Cardiac muscle cell (in vitro differentiated cells and primary cell): ENCODE data around the gene SDF4. TPM values are rescaled to one million over a fixed set of nuclear protein-coding genes. Genes with fewer than 3 reads are reported as not detected.

ENCODE experiments used
- DNase-seq, 2 donors: peaks; one replicate each; pipeline versions ENCODE4 v3.0.0 to v3.0.0-alpha.2; 2010 to 2017; ENCODE audit warnings: low read depth in 1 of 2, low spot score in 1 of 2
- H3K27ac ChIP-seq: fragments of 200-600 bp; sonication (generic); 2 replicates; pipeline ENCODE4 v1.5.1; 2016
- H3K27me3 ChIP-seq: fragments of 200-600 bp; sonication (generic); 2 replicates; pipeline ENCODE4 v1.6.0; 2016; ENCODE audit warnings: control low read depth
- H3K36me3 ChIP-seq: fragments of 200-600 bp; sonication (generic); 2 replicates; pipeline ENCODE4 v1.5.1; 2016; ENCODE audit warnings: control low read depth
- H3K4me1 ChIP-seq: fragments of 200-600 bp; sonication (generic); 2 replicates; pipeline ENCODE4 v1.8.1; 2017; ENCODE audit warnings: low read depth, mild to moderate bottlenecking, mixed run types
- H3K4me3 ChIP-seq: fragments of 200-600 bp; sonication (generic); 2 replicates; pipeline ENCODE4 v1.5.1; 2016; ENCODE audit warnings: mild to moderate bottlenecking
- H3K9me3 ChIP-seq: fragments of 200-600 bp; sonication (generic); 2 replicates; pipeline ENCODE4 v1.5.1; 2017; ENCODE audit warnings: low read depth, mild to moderate bottlenecking, control low read depth
- polyA plus RNA-seq: library from polyadenylated mRNA; unstranded; fragments of >200 nt; fragmentation: Nextera tagmentation; extraction: Ambion mirVana; gene quantifications from 2 replicates; pipeline ENCODE4 v1.2.1, GENCODE V29; 2016
- total RNA-seq: library from RNA; depleted of rRNA; stranded (reverse); fragments of >200 nt; gene quantifications from 2 replicates; pipeline ENCODE4 v1.2.3, GENCODE V29; 2016
- TF ChIP-seq, protein P1 (sequence below): IDR thresholded peaks from 2 replicates; pipeline ENCODE4 v1.5.1; 2012; ENCODE audit warnings: low read depth, mild to moderate bottlenecking, low read length

Gene SDF4
- total and polyA plus RNA-seq, 2 experiments from 2014 or later = 148 to 180 TPM

DNA sequence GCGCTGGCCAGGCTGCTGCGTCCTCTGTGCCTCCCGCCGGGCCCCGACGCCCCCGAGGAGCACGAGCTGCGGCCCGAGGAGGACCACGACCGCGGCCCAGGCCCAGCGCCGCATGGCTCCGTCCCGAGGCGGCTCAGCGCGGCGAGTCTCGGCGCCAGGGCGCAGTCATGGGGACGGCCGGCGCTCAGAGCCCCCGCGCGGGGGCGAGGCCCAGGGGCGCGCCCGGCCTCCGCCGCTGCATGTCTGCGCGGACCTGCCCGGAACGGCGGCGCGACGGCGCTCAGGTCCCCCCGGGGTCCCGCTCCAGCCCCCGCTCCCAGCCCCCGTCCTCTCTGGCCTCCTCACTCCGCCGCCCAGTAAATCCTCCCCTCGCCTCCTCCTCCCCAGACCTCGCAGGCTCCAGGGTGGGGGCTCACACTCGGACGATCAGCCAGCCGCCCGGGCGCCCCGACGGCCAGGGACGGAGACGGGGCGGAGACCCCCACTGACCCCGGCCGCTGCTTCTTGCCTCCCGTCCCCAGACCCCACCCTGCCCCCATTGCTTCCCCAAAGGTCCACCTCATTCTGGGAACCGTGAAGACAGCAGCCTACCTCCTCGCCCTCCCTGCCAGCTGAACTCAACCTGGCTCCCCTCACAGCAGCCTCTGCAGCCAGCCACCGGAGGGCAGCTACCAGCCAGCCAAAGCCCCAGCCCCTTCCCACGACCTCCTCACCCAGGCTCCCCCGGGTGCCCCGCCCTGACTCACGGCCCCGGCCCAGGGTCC lies 15.0 kb upstream of the SDF4 start, which contains the start of gene C1QTNF12:
C1QTNF12 (minus strand) TSS at position 146 of the 764 bp plus-strand sequence; CDS start at position 114, 32 bp downstream.
- H3K9me3 ChIP-seq = no peaks in the 10 kb centered on the region
- H3K4me3 ChIP-seq = no peak within 1 kb of the TSS
- H3K4me1 ChIP-seq = no peaks in the 10 kb centered on the region
- no peaks in the 10 kb centered on the region for H3K36me3 ChIP-seq
- TF ChIP-seq, protein P1, sequence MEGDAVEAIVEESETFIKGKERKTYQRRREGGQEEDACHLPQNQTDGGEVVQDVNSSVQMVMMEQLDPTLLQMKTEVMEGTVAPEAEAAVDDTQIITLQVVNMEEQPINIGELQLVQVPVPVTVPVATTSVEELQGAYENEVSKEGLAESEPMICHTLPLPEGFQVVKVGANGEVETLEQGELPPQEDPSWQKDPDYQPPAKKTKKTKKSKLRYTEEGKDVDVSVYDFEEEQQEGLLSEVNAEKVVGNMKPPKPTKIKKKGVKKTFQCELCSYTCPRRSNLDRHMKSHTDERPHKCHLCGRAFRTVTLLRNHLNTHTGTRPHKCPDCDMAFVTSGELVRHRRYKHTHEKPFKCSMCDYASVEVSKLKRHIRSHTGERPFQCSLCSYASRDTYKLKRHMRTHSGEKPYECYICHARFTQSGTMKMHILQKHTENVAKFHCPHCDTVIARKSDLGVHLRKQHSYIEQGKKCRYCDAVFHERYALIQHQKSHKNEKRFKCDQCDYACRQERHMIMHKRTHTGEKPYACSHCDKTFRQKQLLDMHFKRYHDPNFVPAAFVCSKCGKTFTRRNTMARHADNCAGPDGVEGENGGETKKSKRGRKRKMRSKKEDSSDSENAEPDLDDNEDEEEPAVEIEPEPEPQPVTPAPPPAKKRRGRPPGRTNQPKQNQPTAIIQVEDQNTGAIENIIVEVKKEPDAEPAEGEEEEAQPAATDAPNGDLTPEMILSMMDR = no peak
- peaks cover 18% of the 10 kb centered on the region for H3K27me3 ChIP-seq
- H3K27ac ChIP-seq = no peak within 1 kb of the TSS
- no peak for DNase-seq

DNA sequence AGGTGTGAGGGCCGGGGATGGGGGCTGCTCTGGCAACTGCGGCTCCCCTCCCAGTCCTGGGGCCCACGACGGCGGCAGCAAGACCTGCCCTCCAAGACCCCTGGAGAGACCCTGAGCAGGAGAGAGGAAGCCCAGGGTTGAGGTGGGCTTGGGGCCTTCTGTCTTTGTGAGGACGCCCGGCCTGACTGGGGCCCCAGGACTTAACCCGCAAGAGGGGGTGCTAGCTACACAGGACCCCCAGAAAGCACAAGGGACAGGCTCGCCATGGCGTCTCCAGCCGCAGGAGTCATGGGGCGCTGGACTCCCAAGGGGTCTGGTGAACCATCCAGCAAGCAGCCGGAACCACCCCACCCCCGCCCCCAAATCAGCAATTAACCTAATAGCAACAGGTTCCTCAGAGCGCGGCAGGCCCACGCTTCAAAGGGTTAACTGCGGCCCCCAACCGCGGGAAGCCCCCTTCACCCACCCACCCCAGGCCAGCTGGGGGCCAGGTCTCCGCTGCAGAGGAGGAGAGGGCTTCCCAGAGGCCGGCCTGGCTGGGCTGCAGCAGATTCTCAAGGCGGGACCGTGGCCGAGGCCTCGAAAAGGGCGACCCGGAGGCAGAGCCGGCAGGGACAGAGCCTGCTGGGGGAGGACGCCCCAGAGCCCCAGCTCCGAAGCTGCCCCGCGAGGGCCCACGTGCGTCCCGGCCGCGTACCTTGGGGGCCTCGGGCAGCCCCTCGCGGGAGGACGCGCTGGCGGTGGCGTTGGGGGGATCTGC lies 14.2 kb upstream of the SDF4 start:
- peaks cover 18% of the 10 kb centered on the region for H3K27me3 ChIP-seq
- H3K36me3 ChIP-seq = no peaks in the 10 kb centered on the region
- H3K4me1 ChIP-seq = peaks cover under 1% of the 10 kb centered on the region
- no peaks in the 10 kb centered on the region for H3K9me3 ChIP-seq
- no peak overlapping the region for H3K4me3 ChIP-seq
- TF ChIP-seq, protein P1 = no peak
- no peak for DNase-seq
- no peak overlapping the region for H3K27ac ChIP-seq

DNA sequence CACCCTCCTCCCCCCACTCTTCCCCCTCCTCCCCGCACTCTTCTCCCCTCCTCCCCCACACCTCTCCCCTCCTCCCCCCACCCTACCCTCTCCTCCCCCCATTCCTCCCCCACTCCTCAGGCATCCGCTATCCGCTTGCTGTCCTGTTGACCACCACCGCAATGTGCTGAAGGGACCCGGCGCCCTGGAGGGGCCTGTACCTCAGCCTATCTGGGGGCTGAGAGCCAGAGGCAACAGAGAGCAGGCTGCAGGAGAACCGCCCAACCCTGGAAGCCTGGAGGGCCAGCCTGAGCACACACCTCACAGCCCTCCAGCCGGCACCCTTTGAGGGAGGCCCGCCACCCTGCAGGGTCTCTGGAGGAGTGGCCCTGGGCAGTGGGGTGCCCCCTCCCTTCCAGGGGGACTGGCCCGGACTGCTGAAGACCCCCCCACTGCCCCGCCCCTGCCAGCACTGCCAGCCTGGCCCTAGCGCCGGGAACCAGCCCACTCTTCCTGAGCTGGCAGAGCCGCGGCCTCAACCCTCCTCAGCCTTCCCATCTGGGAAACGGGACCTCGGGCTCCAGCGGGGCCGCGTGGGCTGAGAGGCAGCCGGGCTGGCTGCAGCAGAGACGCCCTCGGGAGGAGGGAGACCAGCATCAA lies 13.5 kb upstream of the SDF4 start:
- TF ChIP-seq, protein P1 = no peak
- no peak overlapping the region for H3K4me3 ChIP-seq

DNA sequence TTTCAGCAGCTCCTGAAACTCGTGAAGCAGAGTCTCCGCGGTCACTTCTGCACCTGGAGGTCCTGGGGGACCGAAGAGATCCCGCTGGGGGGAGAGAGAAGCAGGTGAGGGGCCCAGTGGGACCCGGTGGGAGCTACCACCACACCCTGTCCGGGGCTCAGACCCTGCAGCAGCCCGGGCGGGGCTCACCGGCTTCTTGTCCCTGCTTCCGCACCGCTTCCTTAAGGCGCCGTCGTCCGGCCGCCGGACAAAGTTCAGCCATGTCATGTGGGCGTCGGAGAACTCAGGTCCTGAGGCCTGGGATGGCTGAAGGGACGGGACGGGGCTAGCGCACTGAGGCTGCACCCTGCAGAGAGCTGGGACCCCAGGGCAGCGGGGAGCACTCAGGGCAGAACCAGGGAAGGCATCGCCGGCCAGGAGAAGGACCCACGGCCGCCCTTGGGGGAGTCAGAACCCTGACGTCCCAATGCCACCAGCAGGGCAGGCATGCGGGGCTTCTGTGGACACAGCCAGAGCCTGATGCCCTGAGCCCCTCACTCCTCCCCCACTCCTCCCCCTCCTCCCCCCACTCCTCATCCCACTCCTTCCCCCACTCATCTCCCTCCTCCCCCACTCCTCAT lies 12.5 kb upstream of the SDF4 start:
- Histone ChIP-seq H3K4me3 (no peak overlapping the region), H3K9me3 (no peaks in the 10 kb centered on the region), H3K4me1 (peaks cover 5% of the 10 kb centered on the region), H3K36me3 (no peaks in the 10 kb centered on the region), H3K27ac (no peak overlapping the region), H3K27me3 (peaks cover 18% of the 10 kb centered on the region)
- no peak for DNase-seq
- TF ChIP-seq, protein P1 = no peak

More for the DNA sequence above, 13.5 kb upstream of the SDF4 start:
- no peak for DNase-seq
- peaks cover 5% of the 10 kb centered on the region for H3K4me1 ChIP-seq
- no peaks in the 10 kb centered on the region for H3K9me3 ChIP-seq
- no peak overlapping the region for H3K27ac ChIP-seq
- H3K36me3 ChIP-seq = no peaks in the 10 kb centered on the region
- H3K27me3 ChIP-seq = peaks cover 18% of the 10 kb centered on the region

DNA sequence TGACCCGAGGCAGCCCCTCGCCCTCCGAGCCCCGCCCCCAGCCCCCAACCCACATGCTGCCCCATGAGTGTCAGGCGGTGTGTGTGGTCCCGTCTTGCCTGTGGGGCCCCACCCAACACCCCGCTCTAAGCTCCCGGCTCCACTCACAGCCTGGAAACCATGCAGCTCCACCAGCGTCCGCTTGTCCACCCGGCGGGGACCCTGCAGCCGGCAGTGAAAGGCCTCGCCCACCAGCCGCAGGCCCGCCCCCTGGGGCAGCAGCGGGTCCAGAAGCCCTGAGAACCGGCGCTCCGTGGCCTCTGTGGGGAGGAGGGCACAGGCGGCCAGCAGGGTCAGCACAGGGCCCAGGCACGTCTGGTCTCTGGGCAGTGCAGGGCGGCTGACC lies 12.0 kb upstream of the SDF4 start:
- DNase-seq = no peak
- TF ChIP-seq, protein P1 = no peak
- Histone ChIP-seq H3K27ac (no peak overlapping the region), H3K4me1 (peaks cover 5% of the 10 kb centered on the region), H3K27me3 (peaks cover 18% of the 10 kb centered on the region), H3K9me3 (no peaks in the 10 kb centered on the region), H3K4me3 (no peak overlapping the region), H3K36me3 (no peaks in the 10 kb centered on the region)
